ENCODE measurements around the gene UBE2S. TPM values are rescaled to one million over a fixed set of nuclear protein-coding genes. Genes with fewer than 3 reads are reported as not detected.

The UBE2S gene
- total RNA-seq, 1 experiment from 2014 or later, result 345 TPM

- no peak for TF ChIP-seq CTCF (IDR thresholded peaks at IDR 0.05; ENCODE audit: unreplicated experiment)
- intact Hi-C loops (cut with micrococcal nuclease), result no loop called here
- CTCF ChIA-PET, result interaction anchor here (0.8 to 1.1 kb wide), 2 partner anchors 29 to 54 kb away, joined by 3 read pairs; partner anchors contain the start of gene TMEM238
Observed at GRCh38 chr19:55355213-55355821, 52.3 kb downstream of the UBE2S start.

GRCh38 chr19:55354698-55355212, 52.8 kb downstream of the UBE2S start, which contains the start of gene COX6B2:
TSS of gene COX6B2 (minus strand) at chr19:55354719. CDS start at chr19:55354521, 198 bp downstream.
- Mint-ChIP-seq H3K4me1 (ENCODE audit: insufficient read depth, unreplicated experiment) (peaks cover 19% of the 10 kb centered on the region), H3K27me3 (ENCODE audit: insufficient read depth, unreplicated experiment) (peaks cover 13% of the 10 kb centered on the region), H3K9me3 (ENCODE audit: unreplicated experiment) (no peaks in the 10 kb centered on the region), H3K27ac (ENCODE audit: low read depth, unreplicated experiment) (no peak within 1 kb of the TSS), H3K4me3 (ENCODE audit: unreplicated experiment) (peak within 1 kb of the TSS; percentile 70), H3K36me3 (ENCODE audit: insufficient read depth, unreplicated experiment) (no peaks in the 10 kb centered on the region)
- CTCF ChIA-PET, result interaction anchor here (0.8 kb wide), 1 partner anchor 53 kb away, joined by 3 read pairs; no protein-coding TSS in a partner anchor
- no peak for DNase-seq (ENCODE audit: unreplicated experiment)
- POLR2A ChIA-PET, result interaction anchor here (0.9 to 3.4 kb wide), 3 partner anchors 9 to 16 kb away, joined by 4 to 14 read pairs (median 4); partner anchors contain the start of gene KMT5C
- no TSS peak for BruUV-seq (replicated peaks)
- no peak for TF ChIP-seq CTCF (IDR thresholded peaks at IDR 0.05; ENCODE audit: unreplicated experiment)
- intact Hi-C loops (cut with micrococcal nuclease), result no loop called here

More at GRCh38 chr19:55355213-55355821, 52.3 kb downstream of the UBE2S start:
- H3K27ac Mint-ChIP-seq (ENCODE audit: low read depth, unreplicated experiment), result no peak overlapping the region
- POLR2A ChIA-PET, result interaction anchor here (0.5 to 3.4 kb wide), 6 partner anchors 10 to 176 kb away, joined by 3 to 14 read pairs (median 4); partner anchors contain the start of genes ISOC2, KMT5C and TMEM190
- no peak overlapping the region for H3K4me3 Mint-ChIP-seq (ENCODE audit: unreplicated experiment)
- H3K4me1 Mint-ChIP-seq (ENCODE audit: insufficient read depth, unreplicated experiment), result peaks cover 19% of the 10 kb centered on the region
- no TSS peak for BruUV-seq (replicated peaks)
- DNase-seq (ENCODE audit: unreplicated experiment), result peak; percentile 66
- H3K27me3 Mint-ChIP-seq (ENCODE audit: insufficient read depth, unreplicated experiment), result peaks cover 13% of the 10 kb centered on the region
- no peaks in the 10 kb centered on the region for H3K9me3 Mint-ChIP-seq (ENCODE audit: unreplicated experiment)
- H3K36me3 Mint-ChIP-seq (ENCODE audit: insufficient read depth, unreplicated experiment), result no peaks in the 10 kb centered on the region

- POLR2A ChIA-PET, result interaction anchor here (1.0 kb wide), 1 partner anchor 51 kb away, joined by 3 read pairs; no protein-coding TSS in a partner anchor
- DNase-seq (ENCODE audit: unreplicated experiment), result no peak
- intact Hi-C loops (cut with micrococcal nuclease), result loop anchor here (2.0 kb wide), 1 partner anchor 15 kb away; the partner anchor contains the start of gene KMT5C
Observed at GRCh38 chr19:55353803-55354697, 53.5 kb downstream of the UBE2S start.

More at GRCh38 chr19:55353803-55354697, 53.5 kb downstream of the UBE2S start:
- no peak overlapping the region for H3K27ac Mint-ChIP-seq (ENCODE audit: low read depth, unreplicated experiment)
- no peaks in the 10 kb centered on the region for H3K9me3 Mint-ChIP-seq (ENCODE audit: unreplicated experiment)
- peak overlapping the region; percentile 70 for H3K4me3 Mint-ChIP-seq (ENCODE audit: unreplicated experiment)
- TF ChIP-seq CTCF (IDR thresholded peaks at IDR 0.05; ENCODE audit: unreplicated experiment), result no peak
- H3K27me3 Mint-ChIP-seq (ENCODE audit: insufficient read depth, unreplicated experiment), result peaks cover 13% of the 10 kb centered on the region
- H3K4me1 Mint-ChIP-seq (ENCODE audit: insufficient read depth, unreplicated experiment), result peaks cover 19% of the 10 kb centered on the region
- no peaks in the 10 kb centered on the region for H3K36me3 Mint-ChIP-seq (ENCODE audit: insufficient read depth, unreplicated experiment)
- BruUV-seq (replicated peaks), result no TSS peak
- CTCF ChIA-PET, result interaction anchor here (0.7 to 2.2 kb wide), 2 partner anchors 30 to 52 kb away, joined by 3 to 9 read pairs; no protein-coding TSS in a partner anchor
